Measurements from ENCODE around the gene NTHL1. TPM values are rescaled to one million over a fixed set of nuclear protein-coding genes. Genes with fewer than 3 reads are reported as not detected.

The NTHL1 gene
- total and polyA plus RNA-seq, 2 of the 13 experiments (the other 11 are each of a cell fraction or from before 2014, with no cell fraction given): 47.5 to 64.9 TPM

GRCh38 chr16:2033057-2033908 lies 14.4 kb downstream of the NTHL1 start (continued):
- TF ChIP-seq ZHX2 (IDR thresholded peaks at IDR 0.05; ENCODE audit: low read depth): no peak
- no peak for TF ChIP-seq ZHX2 (CRISPR knock-in tag; IDR thresholded peaks at IDR 0.05; ENCODE audit: borderline replicate concordance)
- TF ChIP-seq ZNF792 (CRISPR knock-in tag; IDR thresholded peaks at IDR 0.05): 0 out of 2 replicates have a peak, but pooled peaks have one; percentile 34
- TF ChIP-seq KLF11 (CRISPR knock-in tag; IDR thresholded peaks at IDR 0.05): no peak
- TF ChIP-seq SIX4 (CRISPR knock-in tag; IDR thresholded peaks at IDR 0.05): no peak
- peak; percentile 59 for TF ChIP-seq HNRNPK (IDR thresholded peaks at IDR 0.05; ENCODE audit: low read depth, low read length, poor library complexity, severe bottlenecking)
- peak; percentile 31; the same call in 1 of the 2 replicates for TF ChIP-seq BORCS8-MEF2B (CRISPR knock-in tag; IDR thresholded peaks at IDR 0.05)
- TF ChIP-seq PATZ1 (CRISPR knock-in tag; IDR thresholded peaks at IDR 0.05): peak; percentile 44
- no peak for TF ChIP-seq NFRKB (IDR thresholded peaks at IDR 0.05)
- no peak for TF ChIP-seq SP140L (CRISPR knock-in tag; IDR thresholded peaks at IDR 0.05; ENCODE audit: borderline replicate concordance)
- TF ChIP-seq ZFY (CRISPR knock-in tag; IDR thresholded peaks at IDR 0.05): peak; percentile 8; the same call in 1 of the 2 replicates
- 0 out of 2 replicates have a peak, but pooled peaks have one; percentile 39 for TF ChIP-seq HNF1B (CRISPR knock-in tag; IDR thresholded peaks at IDR 0.05)
- no peak for TF ChIP-seq CCDC6 (CRISPR knock-in tag; IDR thresholded peaks at IDR 0.05)
- TF ChIP-seq ELF1 (CRISPR knock-in tag; IDR thresholded peaks at IDR 0.05): peak; percentile 38; the same call in 1 of the 2 replicates
- no peak for TF ChIP-seq ZNF275 (CRISPR knock-in tag; IDR thresholded peaks at IDR 0.05; ENCODE audit: borderline replicate concordance)
- TF ChIP-seq GABPA (IDR thresholded peaks at IDR 0.05; ENCODE audit: low read depth, low read length): no peak
- peak; percentile 14; the same call in 1 of the 2 replicates for TF ChIP-seq GABPA (CRISPR knock-in tag; IDR thresholded peaks at IDR 0.05; ENCODE audit: low read depth)
- no peak for TF ChIP-seq ARNTL (CRISPR knock-in tag; IDR thresholded peaks at IDR 0.05)
- TF ChIP-seq PLRG1 (conservative IDR thresholded peaks at IDR 0.05): no peak
